Neural progenitor cell (in vitro differentiated cells): ENCODE results near the gene CACNA1C.

ENCODE experiments used
- EZH2 ChIP-seq: fragments of 200-600 bp; sonication (generic); IDR thresholded peaks from 2 replicates; pipeline ENCODE4 v1.6.1; 2017; ENCODE audit warnings: antibody characterized with exemption, mild to moderate bottlenecking, moderate library complexity
- EZH2phosphoT487 ChIP-seq: fragments of 200-600 bp; sonication (generic); IDR thresholded peaks from 2 replicates; pipeline ENCODE4 v1.6.1; 2017; ENCODE audit warnings: antibody characterized with exemption
- TF ChIP-seq, protein P1 (sequence below): fragments of 200-600 bp; sonication (generic); IDR thresholded peaks from 2 replicates; pipeline ENCODE4 v1.5.1; 2017; ENCODE audit warnings: antibody characterized with exemption, mild to moderate bottlenecking

DNA sequence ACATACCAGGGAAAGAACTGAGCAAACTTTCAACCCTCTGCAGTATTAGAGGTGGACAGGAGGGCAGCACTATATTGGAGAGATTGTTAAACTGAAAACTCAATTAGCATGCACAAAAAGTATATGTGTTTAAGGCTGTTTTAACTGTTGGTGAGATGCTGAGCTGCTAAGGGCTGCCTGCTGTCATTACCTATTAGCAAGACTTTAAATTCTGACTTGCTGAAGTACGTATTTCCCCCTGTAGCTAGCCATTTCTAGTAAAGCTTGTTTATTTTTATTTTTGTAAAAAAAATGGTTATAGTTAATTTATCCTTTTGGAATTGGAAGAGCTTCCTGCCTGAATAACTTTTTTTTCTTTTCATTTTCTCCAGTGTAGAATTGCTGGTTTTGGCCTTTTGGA lies 92.2 kb downstream of the CACNA1C start:
- TF ChIP-seq EZH2, result no peak
- TF ChIP-seq, protein P1, sequence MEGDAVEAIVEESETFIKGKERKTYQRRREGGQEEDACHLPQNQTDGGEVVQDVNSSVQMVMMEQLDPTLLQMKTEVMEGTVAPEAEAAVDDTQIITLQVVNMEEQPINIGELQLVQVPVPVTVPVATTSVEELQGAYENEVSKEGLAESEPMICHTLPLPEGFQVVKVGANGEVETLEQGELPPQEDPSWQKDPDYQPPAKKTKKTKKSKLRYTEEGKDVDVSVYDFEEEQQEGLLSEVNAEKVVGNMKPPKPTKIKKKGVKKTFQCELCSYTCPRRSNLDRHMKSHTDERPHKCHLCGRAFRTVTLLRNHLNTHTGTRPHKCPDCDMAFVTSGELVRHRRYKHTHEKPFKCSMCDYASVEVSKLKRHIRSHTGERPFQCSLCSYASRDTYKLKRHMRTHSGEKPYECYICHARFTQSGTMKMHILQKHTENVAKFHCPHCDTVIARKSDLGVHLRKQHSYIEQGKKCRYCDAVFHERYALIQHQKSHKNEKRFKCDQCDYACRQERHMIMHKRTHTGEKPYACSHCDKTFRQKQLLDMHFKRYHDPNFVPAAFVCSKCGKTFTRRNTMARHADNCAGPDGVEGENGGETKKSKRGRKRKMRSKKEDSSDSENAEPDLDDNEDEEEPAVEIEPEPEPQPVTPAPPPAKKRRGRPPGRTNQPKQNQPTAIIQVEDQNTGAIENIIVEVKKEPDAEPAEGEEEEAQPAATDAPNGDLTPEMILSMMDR, result no peak
- no peak for TF ChIP-seq EZH2phosphoT487
